GM10847 (cell line): ENCODE data around the gene IQSEC3.

Experiments
- POLR2A ChIP-seq: IDR thresholded peaks from 2 replicates; pipeline ENCODE4 v1.6.1; 2011; ENCODE audit not compliant: insufficient read length; ENCODE audit errors: extremely low read depth

Gene IQSEC3

GRCh38 chr12:177980-178828 lies 111.6 kb downstream of the IQSEC3 start:
- no peak for TF ChIP-seq POLR2A

- no peak for TF ChIP-seq POLR2A
Observed at GRCh38 chr12:178829-179109, 112.2 kb downstream of the IQSEC3 start.

- no peak for TF ChIP-seq POLR2A
Observed at GRCh38 chr12:179131-179884, 112.7 kb downstream of the IQSEC3 start.

- no peak for TF ChIP-seq POLR2A
Observed at GRCh38 chr12:179885-180284, 113.3 kb downstream of the IQSEC3 start.

GRCh38 chr12:180445-180844 lies 113.9 kb downstream of the IQSEC3 start:
- no peak for TF ChIP-seq POLR2A

- no peak for TF ChIP-seq POLR2A
Observed at GRCh38 chr12:181921-182320, 115.4 kb downstream of the IQSEC3 start.

GRCh38 chr12:182381-182892 lies 115.9 kb downstream of the IQSEC3 start:
- TF ChIP-seq POLR2A: no peak

GRCh38 chr12:184811-185575 lies 118.4 kb downstream of the IQSEC3 start:
- no peak for TF ChIP-seq POLR2A

GRCh38 chr12:185576-185955 lies 119.0 kb downstream of the IQSEC3 start:
- no peak for TF ChIP-seq POLR2A

- no peak for TF ChIP-seq POLR2A
Observed at GRCh38 chr12:186006-186625, 119.5 kb downstream of the IQSEC3 start.

GRCh38 chr12:188910-189621 lies 122.5 kb downstream of the IQSEC3 start:
- TF ChIP-seq POLR2A: no peak

GRCh38 chr12:189622-189962 lies 123.0 kb downstream of the IQSEC3 start:
- no peak for TF ChIP-seq POLR2A

- TF ChIP-seq POLR2A: no peak
Observed at GRCh38 chr12:190881-191280, 124.3 kb downstream of the IQSEC3 start.

- no peak for TF ChIP-seq POLR2A
Observed at GRCh38 chr12:191541-191940, 125.0 kb downstream of the IQSEC3 start.

- TF ChIP-seq POLR2A: no peak
Observed at GRCh38 chr12:193261-193660, 126.7 kb downstream of the IQSEC3 start.
